Measurements from ENCODE around the gene RBM23. TPM values are rescaled to one million over a fixed set of nuclear protein-coding genes. Genes with fewer than 3 reads are reported as not detected.

Gene RBM23
- polyA plus RNA-seq, 1 of the 3 experiments (the other 2 are of a cell fraction) = 65.5 TPM

DNA sequence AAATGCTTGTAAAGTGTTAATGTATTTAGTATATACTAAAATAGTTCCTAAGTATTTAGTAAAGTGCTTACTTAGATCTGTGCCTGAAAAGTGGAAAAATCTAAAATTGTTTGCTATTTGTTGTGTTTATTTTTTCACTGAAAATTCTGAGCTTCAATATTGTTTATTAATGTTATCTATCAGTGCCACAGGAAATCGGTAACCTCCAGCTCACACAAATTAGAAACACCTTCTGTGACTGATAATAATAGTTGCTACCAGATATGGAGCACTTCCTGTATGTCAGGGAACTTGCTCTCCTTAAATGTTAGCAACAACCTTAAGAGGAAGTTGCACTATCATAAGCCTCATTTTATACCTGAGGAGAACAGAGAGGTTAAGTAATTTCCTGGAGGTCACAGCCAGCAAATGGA, 48.1 kb downstream of the RBM23 start:
- Histone ChIP-seq H3K36me3 (replicated peaks in 1 of 2; ENCODE audit: control insufficient read depth in 1 of 2, insufficient read depth in 2 of 2, low read length in 1 of 2) (peaks cover 17 to 20% of the 10 kb centered on the region in 2 experiments), H3K9ac (peak overlapping the region; percentile 80), H4K20me1 (ENCODE audit: insufficient read depth) (no peaks in the 10 kb centered on the region), H2AFZ (ENCODE audit: low read depth) (peak overlapping the region; percentile 83), H3K4me1 (ENCODE audit: control insufficient read depth in 1 of 2, insufficient read depth in 2 of 2, low read depth in 1 of 2, low read length in 1 of 2) (peaks cover 8 to 17% of the 10 kb centered on the region in 2 experiments), H3K4me3 (ENCODE audit: low read depth in 2 of 2, low read length in 1 of 2) (peak overlapping the region; percentile 77 to 93), H3F3A (replicated peaks; ENCODE audit: insufficient read depth) (peaks cover 24% of the 10 kb centered on the region), H3K4me2 (peak overlapping the region; percentile 77), H3K9me3 (no peaks in the 10 kb centered on the region), H3K9me2 (no peaks in the 10 kb centered on the region), H3K79me2 (ENCODE audit: insufficient read depth) (peaks cover 23% of the 10 kb centered on the region), H3K27ac (ENCODE audit: low read depth in 2 of 2, low read length in 1 of 2) (peak overlapping the region; percentile 83 to 87), H3K27me3 (ENCODE audit: insufficient read depth) (no peaks in the 10 kb centered on the region)
- no peak for DNase-seq
- 6% methylated on average over 1 of the region's 1 CpG for WGBS (ENCODE audit: low lambda C conversion rate)
- CTCF ChIA-PET = interaction anchor here (0.6 to 6.0 kb wide), 14 partner anchors 10 to 314 kb away, joined by 3 to 77 read pairs (median 4); partner anchors contain the start of genes DAD1 and PRMT5
- POLR2A ChIA-PET = interaction anchor here (0.6 to 1.5 kb wide), 6 partner anchors 12 to 104 kb away, joined by 3 to 4 read pairs (median 3); partner anchors contain the start of genes OXA1L and REM2
- TF ChIP-seq, protein P1, sequence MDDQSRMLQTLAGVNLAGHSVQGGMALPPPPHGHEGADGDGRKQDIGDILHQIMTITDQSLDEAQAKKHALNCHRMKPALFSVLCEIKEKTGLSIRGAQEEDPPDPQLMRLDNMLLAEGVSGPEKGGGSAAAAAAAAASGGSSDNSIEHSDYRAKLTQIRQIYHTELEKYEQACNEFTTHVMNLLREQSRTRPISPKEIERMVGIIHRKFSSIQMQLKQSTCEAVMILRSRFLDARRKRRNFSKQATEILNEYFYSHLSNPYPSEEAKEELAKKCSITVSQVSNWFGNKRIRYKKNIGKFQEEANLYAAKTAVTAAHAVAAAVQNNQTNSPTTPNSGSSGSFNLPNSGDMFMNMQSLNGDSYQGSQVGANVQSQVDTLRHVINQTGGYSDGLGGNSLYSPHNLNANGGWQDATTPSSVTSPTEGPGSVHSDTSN (IDR thresholded peaks at IDR 0.05) = no peak
- TF ChIP-seq GATA2 (CRISPR knock-in tag; IDR thresholded peaks at IDR 0.05) = no peak
- TF ChIP-seq FOSL2 (IDR thresholded peaks at IDR 0.05; ENCODE audit: borderline replicate concordance, low read depth) = no peak
- TF ChIP-seq GABPA (IDR thresholded peaks at IDR 0.05; ENCODE audit: low read depth) = peak; percentile 41; the same call in 1 of the 2 replicates
- TF ChIP-seq TCF12 (IDR thresholded peaks at IDR 0.05) = no peak
- no peak for TF ChIP-seq MEF2A (IDR thresholded peaks at IDR 0.05; ENCODE audit: borderline replicate concordance, low read depth)
- TF ChIP-seq, protein P2, sequence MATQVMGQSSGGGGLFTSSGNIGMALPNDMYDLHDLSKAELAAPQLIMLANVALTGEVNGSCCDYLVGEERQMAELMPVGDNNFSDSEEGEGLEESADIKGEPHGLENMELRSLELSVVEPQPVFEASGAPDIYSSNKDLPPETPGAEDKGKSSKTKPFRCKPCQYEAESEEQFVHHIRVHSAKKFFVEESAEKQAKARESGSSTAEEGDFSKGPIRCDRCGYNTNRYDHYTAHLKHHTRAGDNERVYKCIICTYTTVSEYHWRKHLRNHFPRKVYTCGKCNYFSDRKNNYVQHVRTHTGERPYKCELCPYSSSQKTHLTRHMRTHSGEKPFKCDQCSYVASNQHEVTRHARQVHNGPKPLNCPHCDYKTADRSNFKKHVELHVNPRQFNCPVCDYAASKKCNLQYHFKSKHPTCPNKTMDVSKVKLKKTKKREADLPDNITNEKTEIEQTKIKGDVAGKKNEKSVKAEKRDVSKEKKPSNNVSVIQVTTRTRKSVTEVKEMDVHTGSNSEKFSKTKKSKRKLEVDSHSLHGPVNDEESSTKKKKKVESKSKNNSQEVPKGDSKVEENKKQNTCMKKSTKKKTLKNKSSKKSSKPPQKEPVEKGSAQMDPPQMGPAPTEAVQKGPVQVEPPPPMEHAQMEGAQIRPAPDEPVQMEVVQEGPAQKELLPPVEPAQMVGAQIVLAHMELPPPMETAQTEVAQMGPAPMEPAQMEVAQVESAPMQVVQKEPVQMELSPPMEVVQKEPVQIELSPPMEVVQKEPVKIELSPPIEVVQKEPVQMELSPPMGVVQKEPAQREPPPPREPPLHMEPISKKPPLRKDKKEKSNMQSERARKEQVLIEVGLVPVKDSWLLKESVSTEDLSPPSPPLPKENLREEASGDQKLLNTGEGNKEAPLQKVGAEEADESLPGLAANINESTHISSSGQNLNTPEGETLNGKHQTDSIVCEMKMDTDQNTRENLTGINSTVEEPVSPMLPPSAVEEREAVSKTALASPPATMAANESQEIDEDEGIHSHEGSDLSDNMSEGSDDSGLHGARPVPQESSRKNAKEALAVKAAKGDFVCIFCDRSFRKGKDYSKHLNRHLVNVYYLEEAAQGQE (IDR thresholded peaks at IDR 0.05; ENCODE audit: low read depth, low read length) = no peak
- peak; percentile 29; the same call in 1 of the 2 replicates for TF ChIP-seq ELF1 (IDR thresholded peaks at IDR 0.05)
- 0 out of 2 replicates have a peak, but pooled peaks have one; percentile 42 for TF ChIP-seq TAF1 (IDR thresholded peaks at IDR 0.05; ENCODE audit: borderline replicate concordance, low read depth, low read length)

DNA sequence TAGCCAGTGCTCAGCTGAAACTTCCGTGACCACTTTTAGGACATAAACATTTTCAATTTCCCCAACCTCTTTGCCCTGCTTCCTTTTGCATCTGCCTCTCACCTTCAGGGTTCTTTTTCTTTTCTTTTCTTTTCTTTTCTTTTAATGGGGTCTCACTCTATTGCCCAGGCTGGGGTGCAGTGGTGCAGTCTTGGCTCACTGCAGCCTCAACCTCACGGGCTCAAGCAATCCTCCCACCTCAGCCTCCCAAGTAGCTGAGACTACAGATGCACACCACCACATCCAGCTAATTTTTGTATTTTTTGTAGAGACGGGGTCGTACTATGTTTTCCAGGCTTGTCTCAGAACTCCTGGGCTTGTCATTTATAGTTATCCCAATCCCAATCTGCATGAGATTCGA, 52.1 kb downstream of the RBM23 start:
- POLR2A ChIA-PET = no interaction called here
- H3K4me1 ChIP-seq (ENCODE audit: control insufficient read depth in 1 of 2, insufficient read depth in 2 of 2, low read depth in 1 of 2, low read length in 1 of 2) = peaks cover 3 to 9% of the 10 kb centered on the region in 2 experiments; a peak in 3 of 4 replicates
- H3K9me3 ChIP-seq = no peaks in the 10 kb centered on the region
- H3K9me2 ChIP-seq = no peaks in the 10 kb centered on the region
- H3K36me3 ChIP-seq (replicated peaks in 1 of 2; ENCODE audit: control insufficient read depth in 1 of 2, insufficient read depth in 2 of 2, low read length in 1 of 2) = no peaks in the 10 kb centered on the region
- no peak overlapping the region for H3K9ac ChIP-seq
- H3K27me3 ChIP-seq (ENCODE audit: insufficient read depth) = no peaks in the 10 kb centered on the region
- no peaks in the 10 kb centered on the region for H4K20me1 ChIP-seq (ENCODE audit: insufficient read depth)
- H2AFZ ChIP-seq (ENCODE audit: low read depth) = no peak overlapping the region
- CTCF ChIA-PET = interaction anchor here (0.7 to 1.9 kb wide), 4 partner anchors 13 to 297 kb away, joined by 3 to 5 read pairs (median 4); no protein-coding TSS in a partner anchor
- DNase-seq = no peak
- peaks cover 15% of the 10 kb centered on the region for H3F3A ChIP-seq (replicated peaks; ENCODE audit: insufficient read depth)
- 96% methylated on average over 5 of the region's 5 CpGs for WGBS (ENCODE audit: low lambda C conversion rate)
- no peak overlapping the region for H3K4me3 ChIP-seq (ENCODE audit: low read depth in 2 of 2, low read length in 1 of 2)
- H3K4me2 ChIP-seq = no peak overlapping the region
- no peaks in the 10 kb centered on the region for H3K79me2 ChIP-seq (ENCODE audit: insufficient read depth)
- H3K27ac ChIP-seq (ENCODE audit: low read depth in 2 of 2, low read length in 1 of 2) = no peak overlapping the region
- TF ChIP-seq RCOR1 (IDR thresholded peaks at IDR 0.05; ENCODE audit: low read length) (no peak), SIN3A (IDR thresholded peaks at IDR 0.05; ENCODE audit: borderline replicate concordance, low read depth, low read length) (no peak), SMC3 (IDR thresholded peaks at IDR 0.05; ENCODE audit: low read depth, low read length) (no peak), TAF1 (IDR thresholded peaks at IDR 0.05; ENCODE audit: borderline replicate concordance, low read depth, low read length) (no peak), FOXM1 (IDR thresholded peaks at IDR 0.05; ENCODE audit: low read depth) (no peak), NFIC (IDR thresholded peaks at IDR 0.05; ENCODE audit: borderline replicate concordance) (no peak), ELF1 (IDR thresholded peaks at IDR 0.05) (no peak), JUND (IDR thresholded peaks at IDR 0.05) (no peak), RFX5 (IDR thresholded peaks at IDR 0.05; ENCODE audit: low read length) (no peak)
- TF ChIP-seq, protein P3, sequence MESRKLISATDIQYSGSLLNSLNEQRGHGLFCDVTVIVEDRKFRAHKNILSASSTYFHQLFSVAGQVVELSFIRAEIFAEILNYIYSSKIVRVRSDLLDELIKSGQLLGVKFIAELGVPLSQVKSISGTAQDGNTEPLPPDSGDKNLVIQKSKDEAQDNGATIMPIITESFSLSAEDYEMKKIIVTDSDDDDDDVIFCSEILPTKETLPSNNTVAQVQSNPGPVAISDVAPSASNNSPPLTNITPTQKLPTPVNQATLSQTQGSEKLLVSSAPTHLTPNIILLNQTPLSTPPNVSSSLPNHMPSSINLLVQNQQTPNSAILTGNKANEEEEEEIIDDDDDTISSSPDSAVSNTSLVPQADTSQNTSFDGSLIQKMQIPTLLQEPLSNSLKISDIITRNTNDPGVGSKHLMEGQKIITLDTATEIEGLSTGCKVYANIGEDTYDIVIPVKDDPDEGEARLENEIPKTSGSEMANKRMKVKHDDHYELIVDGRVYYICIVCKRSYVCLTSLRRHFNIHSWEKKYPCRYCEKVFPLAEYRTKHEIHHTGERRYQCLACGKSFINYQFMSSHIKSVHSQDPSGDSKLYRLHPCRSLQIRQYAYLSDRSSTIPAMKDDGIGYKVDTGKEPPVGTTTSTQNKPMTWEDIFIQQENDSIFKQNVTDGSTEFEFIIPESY (IDR thresholded peaks at IDR 0.05; ENCODE audit: borderline replicate concordance, low read depth) = no peak
- TF ChIP-seq, protein P4, sequence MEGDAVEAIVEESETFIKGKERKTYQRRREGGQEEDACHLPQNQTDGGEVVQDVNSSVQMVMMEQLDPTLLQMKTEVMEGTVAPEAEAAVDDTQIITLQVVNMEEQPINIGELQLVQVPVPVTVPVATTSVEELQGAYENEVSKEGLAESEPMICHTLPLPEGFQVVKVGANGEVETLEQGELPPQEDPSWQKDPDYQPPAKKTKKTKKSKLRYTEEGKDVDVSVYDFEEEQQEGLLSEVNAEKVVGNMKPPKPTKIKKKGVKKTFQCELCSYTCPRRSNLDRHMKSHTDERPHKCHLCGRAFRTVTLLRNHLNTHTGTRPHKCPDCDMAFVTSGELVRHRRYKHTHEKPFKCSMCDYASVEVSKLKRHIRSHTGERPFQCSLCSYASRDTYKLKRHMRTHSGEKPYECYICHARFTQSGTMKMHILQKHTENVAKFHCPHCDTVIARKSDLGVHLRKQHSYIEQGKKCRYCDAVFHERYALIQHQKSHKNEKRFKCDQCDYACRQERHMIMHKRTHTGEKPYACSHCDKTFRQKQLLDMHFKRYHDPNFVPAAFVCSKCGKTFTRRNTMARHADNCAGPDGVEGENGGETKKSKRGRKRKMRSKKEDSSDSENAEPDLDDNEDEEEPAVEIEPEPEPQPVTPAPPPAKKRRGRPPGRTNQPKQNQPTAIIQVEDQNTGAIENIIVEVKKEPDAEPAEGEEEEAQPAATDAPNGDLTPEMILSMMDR (IDR thresholded peaks at IDR 0.05) = no peak
- TF ChIP-seq, protein P5, sequence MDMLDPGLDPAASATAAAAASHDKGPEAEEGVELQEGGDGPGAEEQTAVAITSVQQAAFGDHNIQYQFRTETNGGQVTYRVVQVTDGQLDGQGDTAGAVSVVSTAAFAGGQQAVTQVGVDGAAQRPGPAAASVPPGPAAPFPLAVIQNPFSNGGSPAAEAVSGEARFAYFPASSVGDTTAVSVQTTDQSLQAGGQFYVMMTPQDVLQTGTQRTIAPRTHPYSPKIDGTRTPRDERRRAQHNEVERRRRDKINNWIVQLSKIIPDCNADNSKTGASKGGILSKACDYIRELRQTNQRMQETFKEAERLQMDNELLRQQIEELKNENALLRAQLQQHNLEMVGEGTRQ (IDR thresholded peaks at IDR 0.05; ENCODE audit: borderline replicate concordance, low read depth, low read length) = no peak
